K562 (cell line): ENCODE results near the gene PRDM1. TPM values are rescaled to one million over a fixed set of nuclear protein-coding genes. Genes with fewer than 3 reads are reported as not detected.

ENCODE experiments used
- ATAC-seq: fragments of 200-7000 bp; cut with Tn5 transposase; 3 replicates; pipeline ENCODE4 v1.9.1; 2020; ENCODE audit warnings: moderate library complexity
- BruUV-seq: library from RNA; stranded (reverse); fragments of 400-500 nt; replicated peaks from 2 replicates; lab custom pipeline; 2021; lab: Mats Ljungman, UMichigan
- CTCF ChIA-PET: fragments of 300-600 bp; formaldehyde crosslinking; extraction: SDS; loops from one replicate; lab custom pipeline; 2021; ENCODE audit warnings: low intra/inter-chr PET ratio; lab: Yijun Ruan, JAX
- POLR2A ChIA-PET: fragments of 300-600, 350-650 bp; sonication (Branson Sonifier 250); formaldehyde crosslinking; extraction: SDS; loops from one replicate; lab custom pipeline; 2021; ENCODE audit warnings: antibody characterized with exemption, inconsistent platforms; lab: Yijun Ruan, JAX
- DNase-seq, 4 experiments: peaks; one replicate each; pipeline versions ENCODE4 v3.0.0 to v3.0.0-alpha.2; 2011 to 2018; ENCODE audit warnings: low spot score in 3 of 4, mixed read lengths in 3 of 4; ENCODE audit errors: extremely low read depth in 1 of 4
- FAIRE-seq: peaks from 2 replicates; lab custom pipeline; 2011; peaks lifted over from hg19 to GRCh38; lab: Jason Lieb, UNC
- H2AFZ ChIP-seq: 2 replicates; pipeline ENCODE4 v1.6.0; 2011; ENCODE audit warnings: low read depth, low read length, control low read depth, inconsistent platforms
- H3K27ac ChIP-seq: fragments of 200-600 bp; 3 replicates; pipeline ENCODE4 v1.8.0; 2011; ENCODE audit warnings: low read depth, mild to moderate bottlenecking, control low read depth, inconsistent platforms, low read length, moderate library complexity, mixed read lengths; ENCODE audit errors: extremely low read depth
- H3K27me3 ChIP-seq, 2 experiments: fragments of 300-600 bp in 1 of 2; 2 replicates in 1 of 2; 3 replicates in 1 of 2; pipeline versions ENCODE4 v1.6.0 to v1.8.0; 2011; ENCODE audit warnings: inconsistent platforms in 2 of 2, low read length in 2 of 2, mild to moderate bottlenecking in 1 of 2, mixed read lengths in 1 of 2, moderate library complexity in 1 of 2; ENCODE audit not compliant: control insufficient read depth in 2 of 2, insufficient read depth in 2 of 2
- H3K36me3 ChIP-seq: fragments of 300-600 bp; 3 replicates; pipeline ENCODE4 v1.8.0; 2011; ENCODE audit warnings: mild to moderate bottlenecking, low read length, inconsistent platforms; ENCODE audit not compliant: control insufficient read depth, insufficient read depth
- H3K4me1 ChIP-seq, 2 experiments: fragments of 200-600 bp in 1 of 2; replicated peaks in 1 of 2; 2 replicates in 1 of 2; 3 replicates in 1 of 2; pipeline versions ENCODE4 v1.5.1 to v1.8.0; 2011; ENCODE audit warnings: inconsistent platforms in 2 of 2, low read length in 2 of 2, mild to moderate bottlenecking in 1 of 2, mixed read lengths in 1 of 2, moderate library complexity in 1 of 2; ENCODE audit not compliant: control insufficient read depth in 2 of 2, insufficient read depth in 2 of 2
- H3K4me2 ChIP-seq: 2 replicates; pipeline ENCODE4 v1.6.1; 2011; ENCODE audit warnings: low read length, control low read depth, inconsistent platforms, mixed read lengths; ENCODE audit not compliant: insufficient read depth
- H3K4me3 ChIP-seq: fragments of 200-600 bp; sonication (generic), shearing (Covaris generic); 2 replicates; pipeline ENCODE4 v1.5.1; 2016; ENCODE audit warnings: control low read depth, inconsistent platforms
- H3K79me2 ChIP-seq: fragments of 200-600 bp; 3 replicates; pipeline ENCODE4 v1.8.0; 2011; ENCODE audit warnings: low read length, inconsistent platforms; ENCODE audit not compliant: control insufficient read depth, insufficient read depth
- H3K9ac ChIP-seq, 2 experiments: 2 replicates each; pipeline versions ENCODE4 v1.6.0 to v1.6.1; 2011; ENCODE audit warnings: low read depth in 2 of 2, low read length in 2 of 2, control low read depth in 1 of 2, inconsistent platforms in 1 of 2, mild to moderate bottlenecking in 1 of 2, mixed read lengths in 1 of 2; ENCODE audit not compliant: insufficient read depth in 1 of 2
- H3K9me1 ChIP-seq: one replicate; pipeline ENCODE4 v1.6.0; 2011; ENCODE audit warnings: inconsistent platforms, mild to moderate bottlenecking, low read length, moderate library complexity; ENCODE audit not compliant: control insufficient read depth, insufficient read depth
- H3K9me3 ChIP-seq: replicated peaks from 2 replicates; pipeline ENCODE4 v1.5.1; 2011; ENCODE audit warnings: low read depth, low read length, inconsistent platforms; ENCODE audit not compliant: control insufficient read depth, insufficient read depth
- H4K20me1 ChIP-seq: replicated peaks from 2 replicates; pipeline ENCODE4 v1.6.1; 2011; ENCODE audit warnings: low read length, inconsistent platforms, mixed read lengths; ENCODE audit not compliant: control insufficient read depth, insufficient read depth
- ATF4 ChIP-seq: fragments of 450-650 bp; formaldehyde crosslinking; IDR thresholded peaks from 2 replicates; pipeline ENCODE4 v1.4.0; 2022; ENCODE audit warnings: mild to moderate bottlenecking, moderate library complexity
- DMBX1 ChIP-seq: fragments of 250-450 bp; sonication (Bioruptor Pico); IDR thresholded peaks from 2 replicates; pipeline ENCODE4 v1.8.0; 2022; ENCODE audit warnings: inconsistent platforms, mild to moderate bottlenecking, moderate library complexity, borderline replicate concordance
- E4F1 ChIP-seq: fragments of 250-450 bp; sonication (Bioruptor Pico); IDR thresholded peaks from 2 replicates; pipeline ENCODE4 v1.5.0; 2021; ENCODE audit warnings: mild to moderate bottlenecking, borderline replicate concordance
- RBFOX2 ChIP-seq: fragments of 200-400 bp; formaldehyde crosslinking; IDR thresholded peaks from 2 replicates; pipeline ENCODE4 v1.6.1; 2017; ENCODE audit warnings: low read depth, mild to moderate bottlenecking, low read length, moderate library complexity
- RHOXF2B ChIP-seq: fragments of 250-450 bp; sonication (Bioruptor Pico); conservative IDR thresholded peaks from 2 replicates; pipeline ENCODE4 v1.5.1; 2021
- ZNF12 ChIP-seq: sonication (generic); formaldehyde crosslinking; IDR thresholded peaks from 2 replicates; pipeline ENCODE4 v1.4.0; 2020; ENCODE audit warnings: mild to moderate bottlenecking, missing genetic modification reagents
- ZNF274 ChIP-seq: IDR thresholded peaks from 2 replicates; pipeline ENCODE4 v1.6.1; 2011; ENCODE audit warnings: low read depth, mild to moderate bottlenecking, low read length, moderate library complexity, borderline replicate concordance
- ZNF445 ChIP-seq: fragments of 250-450 bp; sonication (Bioruptor Pico); IDR thresholded peaks from 2 replicates; pipeline ENCODE4 v1.4.0; 2020; ENCODE audit warnings: low read depth, mild to moderate bottlenecking, moderate library complexity
- WGBS: fragments of 100-300 bp; shearing (Covaris generic); methylation state at CpG from one replicate; pipeline ENCODE4 v1.1.6; 2016; ENCODE audit warnings: low coverage, mixed read lengths; ENCODE audit not compliant: insufficient coverage; ENCODE audit errors: missing lambda C conversion rate; 5-methylcytosine and 5-hydroxymethylcytosine counted together
- in situ Hi-C: fragments of 300-500 bp; cut with MboI; formaldehyde crosslinking; loops from 4 replicates; pipeline ENCODE4 v1.15.0; 2018; ENCODE audit warnings: inconsistent platforms, mixed read lengths
- intact Hi-C: fragments of 100-400 bp; cut with micrococcal nuclease; formaldehyde crosslinking; loops from 2 replicates; pipeline ENCODE4 v1.14.2; 2022
- polyA plus RNA-seq, 8 experiments: library from polyadenylated mRNA; depleted of rRNA in 4 of 8; stranded (reverse) in 5 of 8; unstranded in 3 of 8; fragments of >200 nt; fragmentation: Nextera tagmentation in 2 of 8; fragmentation: Illumina TruSeq in 1 of 8; extraction: Ambion mirVana in 2 of 8; extraction: Trizol in 1 of 8; gene quantifications; 2 replicates each; pipeline versions ENCODE4 v1.2.1 to v1.2.3, GENCODE V29; 2011 to 2014; ENCODE audit warnings: inconsistent platforms in 1 of 8, missing spikeins in 1 of 8
- total RNA-seq, 7 experiments: library from RNA; depleted of rRNA in 6 of 7; stranded (reverse); fragments of >200 nt in 6 of 7; fragmentation: Illumina TruSeq in 2 of 7; extraction: Trizol in 2 of 7; gene quantifications; 2 replicates each; pipeline versions ENCODE4 v1.2.1 to v1.2.3, GENCODE V29; 2011 to 2021; ENCODE audit warnings: low replicate concordance in 1 of 7
- TF ChIP-seq, protein P1 (sequence below): sonication (generic); formaldehyde crosslinking; IDR thresholded peaks from 2 replicates; pipeline ENCODE4 v1.9.0; 2022; ENCODE audit warnings: mild to moderate bottlenecking, missing genetic modification reagents

PRDM1 gene
- total and polyA plus RNA-seq, 9 of the 15 experiments (the other 6 are each of a cell fraction or from before 2014, with no cell fraction given) = 0.09 to 0.89 (median 0.27) TPM

GRCh38 chr6:106101466-106101865 is 15.3 kb downstream of the PRDM1 start:
- Histone ChIP-seq H3K9ac (no peak overlapping the region), H3K4me2 (no peak overlapping the region), H3K27me3 (no peaks in the 10 kb centered on the region), H3K4me1 (peaks cover 18 to 33% of the 10 kb centered on the region in 2 experiments; a peak in 4 of 5 replicates), H2AFZ (no peak overlapping the region), H3K36me3 (no peaks in the 10 kb centered on the region), H4K20me1 (no peaks in the 10 kb centered on the region), H3K79me2 (no peaks in the 10 kb centered on the region), H3K4me3 (no peak overlapping the region), H3K27ac (no peak overlapping the region), H3K9me1 (no peaks in the 10 kb centered on the region), H3K9me3 (no peaks in the 10 kb centered on the region; the same call in 1 of the 2 replicates)
- no peak for DNase-seq
- CTCF ChIA-PET = no interaction called here
- POLR2A ChIA-PET = no interaction called here
- in situ Hi-C loops (no loop called here), intact Hi-C loops (no loop called here)
- no peak for FAIRE-seq
- BruUV-seq = no TSS peak
- TF ChIP-seq ZNF12 (CRISPR knock-in tag) = no peak
- no peak for TF ChIP-seq ATF4 (CRISPR knock-in tag)
- TF ChIP-seq ZNF445 (CRISPR knock-in tag) = no peak
- no peak for TF ChIP-seq ZNF274
- no peak for TF ChIP-seq RHOXF2B (CRISPR knock-in tag)
- no peak for TF ChIP-seq E4F1 (CRISPR knock-in tag)
- no peak for TF ChIP-seq DMBX1 (CRISPR knock-in tag)
- TF ChIP-seq, protein P1, sequence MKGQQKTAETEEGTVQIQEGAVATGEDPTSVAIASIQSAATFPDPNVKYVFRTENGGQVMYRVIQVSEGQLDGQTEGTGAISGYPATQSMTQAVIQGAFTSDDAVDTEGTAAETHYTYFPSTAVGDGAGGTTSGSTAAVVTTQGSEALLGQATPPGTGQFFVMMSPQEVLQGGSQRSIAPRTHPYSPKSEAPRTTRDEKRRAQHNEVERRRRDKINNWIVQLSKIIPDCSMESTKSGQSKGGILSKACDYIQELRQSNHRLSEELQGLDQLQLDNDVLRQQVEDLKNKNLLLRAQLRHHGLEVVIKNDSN = no peak
- no peak for TF ChIP-seq RBFOX2
- no peak for ATAC-seq
- 86% methylated on average over 3 of the region's 3 CpGs for WGBS
